Neural cell (in vitro differentiated cells): Measurements from ENCODE around the gene DCXR. TPM values are rescaled to one million over a fixed set of nuclear protein-coding genes. Genes with fewer than 3 reads are reported as not detected.

ENCODE experiments used
- H2AFZ ChIP-seq: fragments of 200-600, 300-800 bp; sonication (generic), shearing (Covaris generic); 2 replicates; pipeline ENCODE4 v1.6.0; 2014; ENCODE audit warnings: low read depth, mild to moderate bottlenecking, antibody characterized with exemption, low read length, moderate library complexity
- H3F3A ChIP-seq: fragments of 200-600 bp; shearing (Covaris generic); 2 replicates; pipeline ENCODE4 v1.6.1; 2016; ENCODE audit warnings: mild to moderate bottlenecking, moderate library complexity, mixed read lengths, antibody characterized with exemption, low read length; ENCODE audit not compliant: insufficient read depth, poor library complexity, severe bottlenecking
- H3K27ac ChIP-seq: fragments of 200-600, 300-800 bp; sonication (generic), shearing (Covaris generic); 2 replicates; pipeline ENCODE4 v1.5.1; 2014; ENCODE audit warnings: mild to moderate bottlenecking, low read length, moderate library complexity
- H3K27me3 ChIP-seq: fragments of 300-800, 200-600 bp; sonication (generic), shearing (Covaris generic); 2 replicates; pipeline ENCODE4 v1.6.0; 2014; ENCODE audit warnings: mild to moderate bottlenecking, low read depth, low read length, moderate library complexity; ENCODE audit not compliant: insufficient read depth
- H3K36me3 ChIP-seq: fragments of 300-800, 200-600 bp; sonication (generic), shearing (Covaris generic); 2 replicates; pipeline ENCODE4 v1.5.1; 2014; ENCODE audit warnings: mild to moderate bottlenecking, antibody characterized with exemption, low read length, moderate library complexity; ENCODE audit not compliant: insufficient read depth
- H3K4me2 ChIP-seq: fragments of 300-800, 200-600 bp; sonication (generic), shearing (Covaris generic); 2 replicates; pipeline ENCODE4 v1.6.0; 2014; ENCODE audit warnings: mild to moderate bottlenecking, low read length
- H3K4me3 ChIP-seq: fragments of 300-800, 200-600 bp; sonication (generic), shearing (Covaris generic); 2 replicates; pipeline ENCODE4 v1.5.1; 2014; ENCODE audit warnings: mild to moderate bottlenecking, low read length, moderate library complexity
- H3K79me2 ChIP-seq: fragments of 200-600 bp; shearing (Covaris generic); replicated peaks from 2 replicates; pipeline ENCODE4 v1.6.0; 2014; ENCODE audit warnings: mild to moderate bottlenecking, low read length, moderate library complexity; ENCODE audit not compliant: insufficient read depth
- H3K9ac ChIP-seq: fragments of 300-800, 200-600 bp; sonication (generic), shearing (Covaris generic); 2 replicates; pipeline ENCODE4 v1.6.1; 2016; ENCODE audit warnings: mild to moderate bottlenecking, low read length, mixed read lengths
- H3K9me2 ChIP-seq: fragments of 200-600 bp; shearing (Covaris generic); 2 replicates; pipeline ENCODE4 v1.6.1; 2016; ENCODE audit warnings: mild to moderate bottlenecking, low read length, mixed read lengths; ENCODE audit not compliant: insufficient read depth
- H3K9me3 ChIP-seq: fragments of 200-600, 300-800 bp; sonication (generic), shearing (Covaris generic); 2 replicates; pipeline ENCODE4 v1.6.1; 2016; ENCODE audit warnings: mild to moderate bottlenecking, mixed run types, low read length, moderate library complexity, mixed read lengths
- H4K20me1 ChIP-seq: fragments of 200-600 bp; shearing (Covaris generic); 2 replicates; pipeline ENCODE4 v1.6.1; 2016; ENCODE audit warnings: mild to moderate bottlenecking, mixed run types; ENCODE audit not compliant: insufficient read depth
- CTCF ChIP-seq: fragments of 450-650 bp; IDR thresholded peaks from 2 replicates; pipeline ENCODE4 v1.5.1; 2014; ENCODE audit warnings: antibody characterized with exemption, mild to moderate bottlenecking, moderate library complexity; ENCODE audit not compliant: poor library complexity, severe bottlenecking
- EP300 ChIP-seq: fragments of 450-650 bp; conservative IDR thresholded peaks from 2 replicates; pipeline ENCODE4 v1.6.1; 2014; ENCODE audit warnings: antibody characterized with exemption, mild to moderate bottlenecking, moderate library complexity; ENCODE audit not compliant: poor library complexity, severe bottlenecking
- EZH2 ChIP-seq: fragments of 200-600, 300-800 bp; shearing (Covaris generic), sonication (generic); IDR thresholded peaks from 2 replicates; pipeline ENCODE4 v1.6.1; 2014; ENCODE audit warnings: antibody characterized with exemption, low read length, borderline replicate concordance, mild to moderate bottlenecking; ENCODE audit not compliant: insufficient read depth, poor library complexity, severe bottlenecking
- MXI1 ChIP-seq: fragments of 450-650 bp; conservative IDR thresholded peaks from 2 replicates; pipeline ENCODE4 v1.6.1; 2014; ENCODE audit warnings: antibody characterized with exemption, mild to moderate bottlenecking; ENCODE audit not compliant: poor library complexity, severe bottlenecking
- POLR2AphosphoS5 ChIP-seq: IDR thresholded peaks from 2 replicates; pipeline ENCODE4 v1.6.1; 2012
- RAD21 ChIP-seq: fragments of 450-650 bp; conservative IDR thresholded peaks from 2 replicates; pipeline ENCODE4 v1.6.1; 2014; ENCODE audit warnings: antibody characterized with exemption, mild to moderate bottlenecking, moderate library complexity
- REST ChIP-seq: IDR thresholded peaks from 2 replicates; pipeline ENCODE4 v1.6.1; 2012; ENCODE audit warnings: borderline replicate concordance
- SMC3 ChIP-seq: fragments of 450-650 bp; conservative IDR thresholded peaks from 2 replicates; pipeline ENCODE4 v1.6.1; 2014; ENCODE audit warnings: antibody characterized with exemption, mild to moderate bottlenecking, moderate library complexity; ENCODE audit not compliant: poor library complexity
- TAF1 ChIP-seq: IDR thresholded peaks from 2 replicates; pipeline ENCODE4 v1.6.1; 2012; ENCODE audit warnings: low read depth
- polyA plus RNA-seq: library from polyadenylated mRNA; depleted of rRNA; stranded (reverse); fragments of >200 nt; gene quantifications from 2 replicates; pipeline ENCODE4 v1.2.3, GENCODE V29; 2014

The DCXR gene
- polyA plus RNA-seq, 1 donor from 2014 or later, result 129 TPM

GRCh38 chr17:81998691-81999438, 38.6 kb downstream of the DCXR start:
- no peaks in the 10 kb centered on the region for H3K27me3 ChIP-seq
- no peak overlapping the region for H3K27ac ChIP-seq
- no peaks in the 10 kb centered on the region for H4K20me1 ChIP-seq
- no peak overlapping the region for H3K4me2 ChIP-seq
- H3K9me2 ChIP-seq, result no peaks in the 10 kb centered on the region
- no peaks in the 10 kb centered on the region for H3F3A ChIP-seq
- H2AFZ ChIP-seq, result no peak overlapping the region
- H3K9ac ChIP-seq, result no peak overlapping the region
- no peaks in the 10 kb centered on the region for H3K9me3 ChIP-seq
- H3K36me3 ChIP-seq, result no peaks in the 10 kb centered on the region
- H3K4me3 ChIP-seq, result no peak overlapping the region
- TF ChIP-seq SMC3, result no peak
- no peak for TF ChIP-seq RAD21
- TF ChIP-seq MXI1, result no peak
- no peak for TF ChIP-seq CTCF
- TF ChIP-seq POLR2AphosphoS5, result no peak
- TF ChIP-seq EP300, result no peak
- no peak for TF ChIP-seq REST
- TF ChIP-seq EZH2, result no peak
- no peak for TF ChIP-seq TAF1
- H3K79me2 ChIP-seq, result no peaks in the 10 kb centered on the region

- Histone ChIP-seq H3F3A (no peaks in the 10 kb centered on the region), H3K9me2 (no peaks in the 10 kb centered on the region), H3K79me2 (no peaks in the 10 kb centered on the region), H4K20me1 (no peaks in the 10 kb centered on the region), H3K27ac (no peak overlapping the region), H3K27me3 (no peaks in the 10 kb centered on the region), H2AFZ (no peak overlapping the region), H3K4me3 (no peak overlapping the region), H3K9ac (no peak overlapping the region), H3K36me3 (no peaks in the 10 kb centered on the region), H3K9me3 (no peaks in the 10 kb centered on the region), H3K4me2 (no peak overlapping the region)
- TF ChIP-seq POLR2AphosphoS5, result no peak
- TF ChIP-seq TAF1, result no peak
- TF ChIP-seq MXI1, result no peak
- TF ChIP-seq RAD21, result no peak
- TF ChIP-seq SMC3, result no peak
These were observed 39.3 kb downstream of the DCXR start for GRCh38 chr17:81998212-81998611.
